Brain pericyte (primary cell): ENCODE data around the gene ARAF.

Experiments used
- DNase-seq: peaks from one replicate; pipeline ENCODE4 v3.0.0-alpha.2; 2012; ENCODE audit warnings: low read depth, low spot score

ARAF gene

DNA sequence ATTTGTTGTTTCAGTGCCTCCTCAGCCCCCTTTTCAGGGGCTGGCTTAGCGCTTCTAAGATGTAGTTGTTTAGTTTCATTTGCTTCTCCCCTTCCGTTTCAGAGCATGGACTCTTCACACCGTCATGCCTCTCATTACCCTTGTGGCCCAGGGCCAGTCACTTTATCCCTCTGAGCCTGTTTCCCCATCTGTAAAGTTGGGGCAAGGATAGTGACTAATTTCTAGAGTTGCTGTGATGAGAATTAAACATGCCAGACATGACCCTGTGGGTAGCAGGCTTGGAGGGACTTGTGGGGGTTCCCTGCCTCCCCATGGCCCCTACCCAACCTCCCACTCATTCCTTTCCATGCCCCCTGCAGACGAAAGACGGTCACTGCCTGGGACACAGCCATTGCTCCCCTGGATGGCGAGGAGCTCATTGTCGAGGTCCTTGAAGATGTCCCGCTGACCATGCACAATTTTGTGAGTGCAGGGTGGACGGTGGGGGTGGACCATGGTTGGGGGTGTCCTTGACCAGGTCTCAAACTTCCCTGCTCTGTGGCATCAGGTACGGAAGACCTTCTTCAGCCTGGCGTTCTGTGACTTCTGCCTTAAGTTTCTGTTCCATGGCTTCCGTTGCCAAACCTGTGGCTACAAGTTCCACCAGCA, 3.6 kb downstream of the ARAF start:
- DNase-seq = no peak

DNA sequence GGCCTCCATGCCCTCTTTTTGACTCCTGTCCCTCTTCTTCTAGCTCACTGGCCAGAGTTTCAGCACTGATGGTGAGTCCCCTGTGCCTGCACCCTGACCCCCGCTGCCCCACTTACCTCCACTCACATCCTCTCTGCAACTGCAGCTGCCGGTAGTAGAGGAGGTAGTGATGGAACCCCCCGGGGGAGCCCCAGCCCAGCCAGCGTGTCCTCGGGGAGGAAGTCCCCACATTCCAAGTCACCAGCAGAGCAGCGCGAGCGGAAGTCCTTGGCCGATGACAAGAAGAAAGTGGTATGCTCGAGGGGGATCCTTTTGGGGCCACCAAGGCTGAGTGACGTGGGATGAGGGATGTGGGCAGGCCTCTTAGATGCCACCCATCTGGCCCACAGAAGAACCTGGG, 5.8 kb downstream of the ARAF start:
- DNase-seq = no peak

DNA sequence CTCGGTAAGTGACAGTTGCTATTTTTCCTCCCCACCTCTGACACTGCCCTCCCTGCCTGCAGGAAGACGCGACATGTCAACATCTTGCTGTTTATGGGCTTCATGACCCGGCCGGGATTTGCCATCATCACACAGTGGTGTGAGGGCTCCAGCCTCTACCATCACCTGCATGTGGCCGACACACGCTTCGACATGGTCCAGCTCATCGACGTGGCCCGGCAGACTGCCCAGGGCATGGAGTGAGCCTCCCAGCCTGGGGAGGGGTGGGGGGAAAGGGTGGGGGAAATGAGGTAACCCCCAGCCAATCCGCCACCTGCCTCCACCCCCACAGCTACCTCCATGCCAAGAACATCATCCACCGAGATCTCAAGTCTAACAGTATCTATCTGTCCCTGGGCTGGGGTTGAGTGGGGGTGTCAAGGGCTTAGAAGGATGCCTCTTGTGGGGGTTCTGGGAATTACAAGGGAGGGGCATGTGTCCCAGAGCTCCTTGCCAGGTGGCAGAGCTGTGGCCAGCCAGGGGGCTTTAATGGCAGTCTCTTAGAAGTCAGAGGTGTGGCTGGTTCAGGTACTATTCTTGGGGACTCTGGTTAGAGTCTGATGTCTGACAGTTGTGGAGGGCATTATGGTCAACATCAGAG, 7.8 kb downstream of the ARAF start:
- no peak for DNase-seq

DNA sequence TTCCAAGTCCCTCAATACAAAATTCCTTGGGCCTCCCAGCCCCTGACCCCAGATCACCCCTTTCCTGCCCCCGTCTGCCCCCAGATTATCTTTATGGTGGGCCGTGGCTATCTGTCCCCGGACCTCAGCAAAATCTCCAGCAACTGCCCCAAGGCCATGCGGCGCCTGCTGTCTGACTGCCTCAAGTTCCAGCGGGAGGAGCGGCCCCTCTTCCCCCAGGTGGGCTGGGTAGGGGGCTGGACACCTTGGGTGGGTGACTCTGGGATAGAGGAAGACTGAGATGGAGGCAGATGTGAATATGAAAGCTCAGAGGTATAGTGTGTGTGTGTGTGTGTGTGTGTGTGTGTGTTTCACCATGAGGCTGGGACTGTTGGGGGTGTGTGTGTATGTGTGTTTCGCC, 9.8 kb downstream of the ARAF start:
- no peak for DNase-seq

DNA sequence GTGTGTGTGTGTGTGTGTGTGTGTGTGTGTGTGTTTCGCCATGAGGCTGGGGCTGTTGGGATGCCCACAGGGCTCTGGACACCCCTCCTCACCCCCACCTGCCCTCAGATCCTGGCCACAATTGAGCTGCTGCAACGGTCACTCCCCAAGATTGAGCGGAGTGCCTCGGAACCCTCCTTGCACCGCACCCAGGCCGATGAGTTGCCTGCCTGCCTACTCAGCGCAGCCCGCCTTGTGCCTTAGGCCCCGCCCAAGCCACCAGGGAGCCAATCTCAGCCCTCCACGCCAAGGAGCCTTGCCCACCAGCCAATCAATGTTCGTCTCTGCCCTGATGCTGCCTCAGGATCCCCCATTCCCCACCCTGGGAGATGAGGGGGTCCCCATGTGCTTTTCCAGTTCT, 10.2 kb downstream of the ARAF start:
- DNase-seq = no peak

DNA sequence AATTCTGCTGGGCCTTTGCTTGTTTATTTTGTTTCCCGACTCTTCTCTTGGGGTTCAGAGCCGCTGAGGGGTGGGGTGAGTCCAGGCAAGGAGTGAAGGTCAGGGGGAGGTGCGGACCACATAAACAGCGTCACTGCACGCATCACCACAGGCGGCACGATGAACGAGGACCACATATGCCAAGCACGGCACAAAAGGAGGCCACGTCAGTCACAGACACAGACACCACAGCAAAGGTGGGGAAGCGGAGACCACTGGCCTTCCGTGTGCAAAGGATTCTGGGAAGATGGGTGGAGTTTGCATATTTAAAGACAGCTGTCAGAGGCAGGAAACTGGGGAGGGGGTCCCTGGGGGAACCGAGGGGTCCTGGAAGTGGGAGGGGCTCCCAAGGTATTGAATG, 10.9 kb downstream of the ARAF start:
- no peak for DNase-seq

DNA sequence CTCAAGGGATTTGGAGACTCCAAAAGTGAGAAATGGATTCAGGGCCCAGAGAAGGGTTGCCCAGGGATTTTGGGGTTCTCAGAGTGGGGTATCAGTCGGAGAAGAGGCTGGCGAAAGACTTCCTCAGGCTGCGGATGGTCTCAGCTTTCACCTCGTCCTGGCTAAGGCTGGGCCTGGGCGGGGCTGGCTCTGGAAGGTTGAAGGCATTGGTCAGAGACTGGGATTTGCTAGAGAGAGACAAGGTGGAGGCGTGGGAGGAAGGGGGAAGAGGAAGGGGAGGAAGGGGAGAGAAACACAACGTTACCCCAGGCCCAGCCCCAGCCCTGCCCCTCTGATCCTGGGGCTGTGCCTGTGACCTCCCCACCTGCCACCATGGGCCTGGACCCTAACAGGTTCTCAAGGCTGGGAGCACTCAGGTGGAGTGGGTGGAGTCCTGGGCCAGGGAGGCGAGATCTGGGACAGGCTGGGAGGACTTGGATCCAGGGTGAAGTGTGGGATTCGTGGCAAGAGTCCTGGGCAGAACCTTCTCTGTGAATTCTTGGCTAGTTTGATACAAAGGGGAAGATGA, 11.9 kb downstream of the ARAF start:
- no peak for DNase-seq

DNA sequence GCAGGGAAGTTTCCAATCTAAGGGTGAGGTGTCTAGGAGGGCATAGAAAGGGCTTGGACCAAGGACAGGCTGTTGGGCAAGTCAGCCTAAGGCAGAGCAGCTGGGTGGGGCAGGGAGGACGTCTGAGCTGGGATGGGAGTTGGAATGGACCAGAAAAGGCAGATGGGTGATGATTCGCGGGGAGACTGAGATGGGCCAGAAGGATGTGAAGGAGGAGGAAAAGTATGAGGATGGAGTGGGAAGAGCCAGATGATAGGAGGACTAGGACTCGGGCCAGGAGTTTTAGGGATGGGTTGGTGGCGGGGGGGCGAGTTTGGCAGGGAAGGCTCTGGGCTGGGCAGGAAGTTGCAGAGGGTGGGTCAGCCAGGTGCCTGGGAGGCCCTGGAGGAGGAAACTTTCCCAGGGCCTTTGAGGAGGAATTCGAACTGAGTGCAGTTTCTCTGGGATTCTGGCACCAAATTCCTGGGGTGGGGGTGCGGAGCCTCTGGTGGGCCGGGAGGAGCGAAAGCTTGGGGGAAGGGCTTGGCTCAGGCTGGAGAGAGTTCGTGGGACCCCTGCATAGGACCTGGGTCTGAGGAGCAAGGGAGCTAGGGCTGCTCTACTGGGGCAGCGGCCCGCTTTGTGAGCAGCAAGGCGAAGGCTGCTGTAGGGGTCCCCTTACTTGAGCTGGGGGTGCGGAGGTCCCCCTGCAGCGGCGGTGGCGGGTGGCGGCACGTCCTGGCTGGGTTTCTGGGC, 12.5 kb downstream of the ARAF start:
- DNase-seq = no peak

DNA sequence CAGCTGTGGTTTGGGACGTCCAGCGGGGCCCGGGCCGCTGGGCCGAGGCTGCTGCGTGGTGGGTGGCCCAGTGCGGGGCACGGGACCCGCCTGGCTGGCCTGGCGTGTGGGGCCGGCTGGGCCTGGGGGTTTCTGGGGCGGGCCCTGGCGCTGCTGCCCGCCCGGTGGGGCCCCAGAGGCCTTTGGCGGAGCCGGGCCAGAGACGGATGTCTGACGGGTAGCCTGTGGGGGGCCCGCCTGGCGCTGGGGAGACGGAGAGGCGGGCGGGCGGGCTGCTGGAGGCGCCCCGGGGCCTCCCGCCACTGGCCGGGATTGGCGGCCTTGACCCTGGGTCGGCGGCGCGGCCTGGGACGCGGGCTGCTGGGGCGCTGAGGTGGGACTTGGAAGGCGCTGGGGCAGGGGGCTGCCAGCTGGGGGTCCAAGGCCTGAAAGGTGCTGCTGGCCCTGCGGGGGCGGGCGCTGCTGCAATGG, 13.1 kb downstream of the ARAF start:
- no peak for DNase-seq

DNA sequence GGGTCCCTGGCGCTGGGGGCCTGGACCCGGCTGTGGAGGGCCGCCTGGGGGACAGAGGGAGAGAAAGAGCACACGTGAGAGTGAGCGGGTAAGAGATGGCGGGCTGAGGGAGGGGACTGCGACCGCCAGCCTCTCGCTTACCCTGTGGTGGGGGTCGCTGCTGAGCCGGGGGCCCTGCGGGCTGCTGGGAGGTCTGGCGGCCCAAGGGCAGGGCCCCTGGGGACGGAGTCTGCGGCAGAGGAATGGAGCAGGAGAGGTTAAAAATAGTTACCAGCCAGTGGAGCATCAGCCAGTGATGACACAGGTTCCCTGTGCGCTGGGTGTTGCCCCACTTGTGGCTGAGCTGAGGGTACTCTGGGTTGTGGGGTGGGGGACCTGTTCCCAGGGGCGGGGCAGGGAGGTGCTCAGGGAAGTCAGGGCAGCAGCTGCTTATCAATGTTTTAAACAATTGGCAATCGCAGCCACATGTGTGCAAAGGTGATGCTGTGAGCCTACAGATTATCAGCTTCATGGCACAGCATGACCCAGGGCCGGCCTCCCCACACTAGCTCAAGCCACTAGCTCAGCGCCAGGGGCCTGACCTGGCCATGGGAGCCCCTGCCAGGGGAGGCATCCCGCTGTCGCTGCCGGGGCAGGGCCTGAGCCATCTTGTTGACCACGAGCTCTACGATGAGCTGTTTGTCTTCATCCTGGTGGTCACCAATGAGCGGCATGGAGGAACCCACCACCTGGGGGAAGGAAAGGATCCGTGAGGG, 13.7 kb downstream of the ARAF start:
- DNase-seq = no peak

DNA sequence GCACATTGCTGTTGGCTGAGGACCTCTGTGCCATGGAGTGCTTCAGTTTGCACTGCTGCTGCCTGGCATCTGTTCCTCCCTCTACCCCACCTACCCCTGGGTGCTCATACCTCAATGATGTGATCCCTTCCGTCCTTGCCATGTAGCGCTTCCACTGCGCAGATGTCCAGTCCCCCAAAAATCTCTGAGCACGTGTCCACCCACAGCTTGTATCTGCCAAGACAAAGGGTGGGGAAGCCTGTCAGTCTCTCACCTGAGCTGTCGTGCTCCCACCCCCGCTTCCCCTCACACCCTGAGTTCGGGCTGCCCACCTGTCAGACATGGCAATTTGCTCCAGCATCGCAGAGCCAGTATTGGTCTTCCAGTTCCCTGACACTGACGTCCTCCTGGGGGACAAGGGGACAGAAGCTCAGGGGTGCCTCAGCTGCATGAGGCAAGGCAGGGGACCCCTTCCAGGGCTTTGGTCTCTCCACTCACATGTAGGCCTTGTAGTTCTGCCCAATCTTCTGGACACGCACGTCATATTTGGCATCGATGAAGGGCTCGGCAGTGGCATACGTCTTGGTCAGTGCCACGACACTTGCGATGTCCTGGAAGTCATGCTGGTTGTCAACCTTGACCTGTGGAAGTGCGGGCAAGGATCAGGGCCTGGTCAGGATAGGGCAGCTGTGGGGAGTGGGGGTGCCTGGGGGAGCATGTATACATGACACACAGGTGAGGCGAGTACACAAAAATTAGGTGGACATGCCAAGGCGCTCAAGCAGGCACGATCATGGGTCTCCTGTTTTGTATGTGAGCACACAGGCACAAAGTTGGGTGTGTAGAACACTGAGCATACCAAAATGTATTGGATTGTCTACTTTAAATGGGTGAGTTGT, 15.3 kb downstream of the ARAF start:
- no peak for DNase-seq

DNA sequence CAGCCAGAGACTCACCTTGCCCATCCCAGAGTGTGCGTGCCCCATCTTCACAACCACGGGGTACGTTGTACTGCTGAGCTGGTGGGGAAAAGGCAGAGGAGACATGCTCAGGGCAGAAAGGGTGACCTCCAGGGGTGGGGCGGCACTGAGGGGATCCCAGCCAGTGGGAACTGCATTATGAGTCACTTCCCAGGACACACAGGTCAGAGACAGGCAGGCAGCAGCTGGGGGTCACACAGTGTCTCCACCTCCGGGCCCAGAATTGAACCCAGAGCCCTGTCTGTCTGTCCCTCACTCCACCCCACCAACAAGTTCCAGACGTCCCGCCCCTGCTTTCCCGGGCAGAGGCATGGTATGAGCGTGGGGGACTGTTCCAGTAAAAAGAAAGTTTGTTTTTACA, 16.4 kb downstream of the ARAF start:
- no peak for DNase-seq

DNA sequence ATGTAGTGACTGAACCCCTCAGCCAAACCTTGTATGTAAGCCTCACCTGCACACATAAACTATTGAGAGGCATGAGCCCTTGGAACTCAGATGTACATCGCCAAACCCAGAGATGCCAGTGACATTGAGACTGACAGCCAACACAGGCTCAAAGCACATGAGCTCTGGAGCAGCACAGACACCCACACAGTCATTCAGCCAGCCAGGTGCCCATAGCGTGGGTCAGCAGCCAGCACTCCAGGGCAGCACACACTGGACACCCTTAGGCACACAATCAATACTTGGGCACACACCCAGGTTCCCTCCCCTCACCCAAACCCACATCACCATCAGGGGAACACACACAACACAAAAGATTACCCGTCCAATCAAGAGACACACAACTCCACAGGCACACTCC, 16.9 kb downstream of the ARAF start:
- DNase-seq = no peak

DNA sequence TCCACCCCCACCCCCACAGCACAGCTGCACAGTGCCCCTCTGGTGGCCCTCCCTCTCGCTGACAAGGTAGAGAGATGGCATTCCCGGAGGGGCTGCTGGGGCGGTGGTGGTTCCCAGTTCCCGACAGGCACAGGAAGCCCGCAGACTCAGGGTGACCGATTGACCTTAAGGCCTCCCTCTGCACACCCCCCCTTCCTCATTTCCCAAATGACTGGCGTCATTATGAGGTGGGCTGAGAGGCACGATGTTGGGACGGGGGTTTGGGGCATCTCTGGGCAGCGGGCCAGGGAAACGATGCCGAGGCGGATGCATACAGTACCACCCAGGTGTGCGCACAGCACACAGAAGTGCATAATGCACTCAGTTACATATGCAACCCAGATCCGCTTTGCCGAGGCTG, 17.7 kb downstream of the ARAF start:
- no peak for DNase-seq

DNA sequence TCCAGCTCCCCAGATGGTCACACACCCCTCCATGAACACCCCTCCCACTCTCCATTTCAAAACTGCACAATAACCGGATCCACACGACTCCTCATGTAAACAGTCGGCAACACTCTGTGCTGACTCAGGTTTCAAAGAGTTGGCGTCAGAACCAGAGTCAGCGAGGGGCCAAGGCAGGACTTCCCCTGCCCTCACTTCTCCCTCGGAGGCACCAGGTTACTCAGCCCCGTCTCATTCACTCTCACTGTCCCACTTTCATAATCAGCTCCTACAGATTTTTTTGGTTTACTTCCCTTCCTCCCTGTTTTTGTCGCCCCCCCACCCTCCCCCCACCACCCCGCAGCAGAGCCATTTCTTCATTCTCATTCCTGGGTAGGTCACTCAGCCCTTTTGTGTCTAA, 18.5 kb downstream of the ARAF start:
- peak; percentile 26 for DNase-seq

DNA sequence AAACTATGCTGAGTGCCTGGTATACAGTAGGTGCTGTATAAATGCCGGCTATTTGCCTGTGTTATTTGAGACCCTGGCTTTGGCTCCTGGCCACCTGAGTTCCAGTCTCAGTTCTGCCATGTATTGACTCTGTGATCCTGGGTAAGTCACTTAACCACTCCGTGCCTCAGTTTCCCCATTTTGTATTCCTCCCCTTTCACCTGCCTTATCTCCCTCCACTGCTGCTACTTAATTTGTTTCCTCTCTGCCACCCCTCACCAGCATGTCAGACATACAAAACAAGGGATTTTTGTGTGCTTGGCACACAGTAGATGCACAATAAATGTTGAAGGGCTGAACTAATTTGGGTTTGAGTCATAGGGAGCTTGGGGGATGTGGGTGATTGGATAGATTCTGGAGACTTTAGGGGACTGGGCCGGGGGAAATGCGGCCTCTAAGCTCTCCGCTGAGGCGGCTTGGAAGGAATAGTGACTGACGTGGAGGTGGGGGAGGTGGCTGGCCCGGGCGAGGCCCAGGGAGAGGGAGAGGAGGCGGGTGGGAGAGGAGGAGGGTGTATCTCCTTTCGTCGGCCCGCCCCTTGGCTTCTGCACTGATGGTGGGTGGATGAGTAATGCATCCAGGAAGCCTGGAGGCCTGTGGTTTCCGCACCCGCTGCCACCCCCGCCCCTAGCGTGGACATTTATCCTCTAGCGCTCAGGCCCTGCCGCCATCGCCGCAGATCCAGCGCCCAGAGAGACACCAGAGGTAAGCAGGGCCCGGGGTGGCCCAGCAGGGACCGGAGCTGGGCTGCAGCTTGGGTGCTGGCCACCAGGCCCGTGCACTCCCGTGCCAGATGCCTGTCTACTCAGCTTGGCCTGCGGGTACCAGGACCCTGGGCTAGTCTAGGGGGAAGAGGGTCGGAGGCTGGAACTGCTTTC, 21.0 kb downstream of the ARAF start, which contains the start of gene TIMP1:
TIMP1 (plus strand) TSS at position 706 of the 917 bp plus-strand sequence. CDS start 980 bp downstream, outside the sequence.
- DNase-seq = peak; percentile 59

DNA sequence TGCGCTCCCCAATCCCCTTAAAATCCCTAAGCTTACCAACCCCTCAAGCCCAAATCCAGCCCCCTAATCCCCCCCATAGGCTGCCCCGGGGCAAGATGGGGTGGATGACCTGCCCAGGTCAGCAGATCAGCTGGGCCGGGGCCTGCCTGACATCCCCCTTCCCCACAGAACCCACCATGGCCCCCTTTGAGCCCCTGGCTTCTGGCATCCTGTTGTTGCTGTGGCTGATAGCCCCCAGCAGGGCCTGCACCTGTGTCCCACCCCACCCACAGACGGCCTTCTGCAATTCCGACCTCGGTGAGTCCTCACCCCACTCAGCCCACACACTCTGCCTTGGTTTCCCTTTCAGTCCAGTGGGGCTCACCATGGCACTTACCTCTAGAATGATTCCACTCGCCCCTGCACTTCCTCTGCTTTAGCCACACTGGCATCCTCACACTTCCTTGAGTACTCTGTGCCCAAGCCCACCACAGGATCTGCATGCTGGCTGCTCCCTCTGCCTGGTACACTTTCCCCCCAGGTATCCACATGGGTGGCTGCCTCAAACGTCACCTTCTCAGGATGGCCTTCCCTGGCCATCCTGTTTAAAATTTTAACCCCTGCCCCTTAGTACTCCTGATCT, 22.3 kb downstream of the ARAF start:
- no peak for DNase-seq

DNA sequence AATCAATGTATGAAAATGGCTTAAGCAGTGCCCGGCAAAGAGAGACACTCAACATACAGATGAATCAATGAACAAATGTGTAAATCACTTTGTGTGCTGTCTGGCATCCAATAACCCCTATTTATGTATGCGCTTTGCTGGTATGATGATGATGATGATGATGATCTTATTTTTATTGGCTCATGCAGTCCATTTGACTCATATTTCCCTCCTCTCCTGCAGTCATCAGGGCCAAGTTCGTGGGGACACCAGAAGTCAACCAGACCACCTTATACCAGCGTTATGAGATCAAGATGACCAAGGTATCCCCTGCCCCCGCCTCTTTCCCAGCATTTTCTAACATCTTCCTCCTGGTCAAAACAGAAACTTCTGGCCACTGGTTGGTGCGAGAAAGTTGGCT, 23.7 kb downstream of the ARAF start:
- no peak for DNase-seq

DNA sequence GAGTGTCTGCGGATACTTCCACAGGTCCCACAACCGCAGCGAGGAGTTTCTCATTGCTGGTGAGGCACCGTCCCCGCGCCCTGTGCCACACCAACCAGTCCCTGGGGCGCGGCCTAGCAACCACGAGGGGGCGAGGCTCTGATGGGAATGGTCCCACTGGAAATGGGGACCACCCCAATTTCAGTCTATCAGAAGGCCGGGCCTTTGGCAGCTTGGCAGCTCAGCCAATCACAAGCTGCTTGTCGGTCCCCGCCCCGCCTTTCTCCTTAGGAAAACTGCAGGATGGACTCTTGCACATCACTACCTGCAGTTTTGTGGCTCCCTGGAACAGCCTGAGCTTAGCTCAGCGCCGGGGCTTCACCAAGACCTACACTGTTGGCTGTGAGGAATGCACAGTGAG, 24.3 kb downstream of the ARAF start:
- no peak for DNase-seq
